AG04449 (cell line): ENCODE data around the gene IRF1.

Experiments
- CTCF ChIA-PET: fragments of 350-600 bp; formaldehyde crosslinking; extraction: SDS; loops from one replicate; lab custom pipeline; 2021; ENCODE audit warnings: antibody characterized with exemption; lab: Yijun Ruan, JAX
- POLR2A ChIA-PET: fragments of 400-600, 350-600 bp; formaldehyde crosslinking; extraction: SDS; loops from one replicate; lab custom pipeline; 2020; ENCODE audit warnings: antibody characterized with exemption, inconsistent platforms; lab: Yijun Ruan, JAX
- DNase-seq: peaks from one replicate; pipeline ENCODE4 v3.0.0-alpha.2; 2010; ENCODE audit warnings: low read depth, low spot score
- H3K4me3 ChIP-seq: 2 replicates; pipeline ENCODE4 v1.5.1; 2011; ENCODE audit warnings: low read depth, mild to moderate bottlenecking, control low read depth, low read length
- CTCF ChIP-seq: IDR thresholded peaks from one replicate; pipeline ENCODE4 v1.5.1; 2011; ENCODE audit warnings: mild to moderate bottlenecking, moderate library complexity, low read length, control low read depth, inconsistent platforms; ENCODE audit not compliant: insufficient read depth; ENCODE audit errors: missing control alignments

IRF1 gene

GRCh38 chr5:132478366-132478871 lies 12.2 kb downstream of the IRF1 start:
- TF ChIP-seq CTCF: no peak
- H3K4me3 ChIP-seq: no peak overlapping the region
- ChIA-PET CTCF (interaction anchor here (0.7 to 6.1 kb wide), 10 partner anchors 9 to 92 kb away, joined by 3 to 37 read pairs (median 4); partner anchors contain the start of gene IRF1), POLR2A (interaction anchor here (0.9 to 3.7 kb wide), 5 partner anchors 11 to 21 kb away, joined by 3 to 34 read pairs (median 7); partner anchors contain the start of gene IRF1)
- DNase-seq: no peak

- H3K4me3 ChIP-seq: no peak overlapping the region
- POLR2A ChIA-PET: interaction anchor here (0.9 to 3.7 kb wide), 3 partner anchors 12 to 21 kb away, joined by 3 to 34 read pairs (median 9); partner anchors contain the start of gene IRF1
- CTCF ChIA-PET: interaction anchor here (1.1 to 6.1 kb wide), 8 partner anchors 9 to 92 kb away, joined by 3 to 37 read pairs (median 4); partner anchors contain the start of gene IRF1
- TF ChIP-seq CTCF: no peak
- no peak for DNase-seq
These were observed 12.7 kb downstream of the IRF1 start for GRCh38 chr5:132477784-132478365.

GRCh38 chr5:132476876-132477781 lies 13.4 kb downstream of the IRF1 start:
- CTCF ChIA-PET: interaction anchor here (0.6 to 6.1 kb wide), 5 partner anchors 8 to 91 kb away, joined by 3 to 37 read pairs (median 5); partner anchors contain the start of gene IRF1
- POLR2A ChIA-PET: no interaction called here
- TF ChIP-seq CTCF: no peak
- H3K4me3 ChIP-seq: no peak overlapping the region
- DNase-seq: no peak

- ChIA-PET POLR2A (no interaction called here), CTCF (interaction anchor here (0.6 to 6.1 kb wide), 3 partner anchors 13 to 90 kb away, joined by 3 to 37 read pairs (median 7); partner anchors contain the start of gene IRF1)
- no peak for DNase-seq
- no peak overlapping the region for H3K4me3 ChIP-seq
- TF ChIP-seq CTCF: no peak
These were observed 14.3 kb downstream of the IRF1 start for GRCh38 chr5:132475987-132476875.

GRCh38 chr5:132475497-132475882 lies 15.1 kb downstream of the IRF1 start:
- no peak for DNase-seq
- ChIA-PET POLR2A (no interaction called here), CTCF (interaction anchor here (1.3 to 2.8 kb wide), 2 partner anchors 15 to 55 kb away, joined by 4 to 7 read pairs; partner anchors contain the start of gene IRF1)
- H3K4me3 ChIP-seq: no peak overlapping the region
- no peak for TF ChIP-seq CTCF
